Right atrium auricular region (tissue), 2 donors: ENCODE data around the gene LUZP2. TPM values are rescaled to one million over a fixed set of nuclear protein-coding genes. Genes with fewer than 3 reads are reported as not detected.

ENCODE experiments used
- DNase-seq: peaks from one replicate; pipeline ENCODE4 v3.0.0-alpha.2; 2019; ENCODE audit warnings: low spot score
- H3K27ac ChIP-seq, 2 donors: fragments of 200-600 bp; sonication (generic); 1 replicate in 1 of 2; 2 replicates in 1 of 2; pipeline ENCODE4 v1.5.1; 2016 to 2019
- H3K27me3 ChIP-seq, 2 donors: fragments of 200-600 bp; sonication (generic); one replicate each; pipeline versions ENCODE4 v1.5.1 to v1.6.0; 2017 to 2019
- H3K36me3 ChIP-seq: fragments of 200-600 bp; sonication (generic); one replicate; pipeline ENCODE4 v1.5.1; 2016
- H3K4me1 ChIP-seq, 2 donors: fragments of 200-600 bp; sonication (generic); one replicate each; pipeline versions ENCODE4 v1.5.1 to v1.6.0; 2017 to 2019
- H3K4me3 ChIP-seq, 2 donors: fragments of 200-600 bp; sonication (generic); 1 replicate in 1 of 2; 2 replicates in 1 of 2; pipeline ENCODE4 v1.5.1; 2017 to 2019; ENCODE audit warnings: mild to moderate bottlenecking in 1 of 2, moderate library complexity in 1 of 2
- H3K9me3 ChIP-seq, 2 donors: fragments of 200-600 bp; sonication (generic); one replicate each; pipeline ENCODE4 v1.5.1; 2019
- total RNA-seq, 2 donors: library from RNA; depleted of rRNA; stranded (reverse); fragments of >200 nt; gene quantifications; one replicate each; pipeline ENCODE4 v1.1.0, GENCODE V29; 2016
- TF ChIP-seq, protein P1 (sequence below), 2 donors: fragments of 200-600 bp; sonication (generic); IDR thresholded peaks; one replicate each; pipeline ENCODE4 v1.5.1; 2019; ENCODE audit warnings: antibody characterized with exemption in 2 of 2

The LUZP2 gene
- total RNA-seq, 2 donors from 2014 or later: 0.19 TPM; not detected in 1

DNA sequence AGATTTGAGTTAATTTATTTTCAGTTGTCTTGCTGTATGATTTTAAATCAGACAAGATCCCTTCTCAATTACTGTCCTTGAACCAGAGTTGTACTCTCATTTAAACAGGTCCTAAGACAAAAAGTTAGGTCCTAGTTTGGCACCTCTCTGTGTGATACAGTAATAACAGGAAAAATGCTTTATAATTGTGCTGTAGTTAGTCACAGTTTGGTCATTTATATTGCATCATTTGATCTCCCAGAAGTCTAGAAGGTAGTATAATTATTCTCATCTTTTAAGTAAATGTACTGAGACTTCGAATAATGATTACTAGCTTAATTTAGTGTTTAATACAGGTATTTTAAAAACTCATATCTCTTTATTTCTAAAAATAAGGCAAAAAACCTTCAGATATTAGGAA lies 18.1 kb upstream of the LUZP2 start:
- no peaks in the 10 kb centered on the region for H3K36me3 ChIP-seq
- no peak overlapping the region for H3K27ac ChIP-seq
- no peak for DNase-seq
- TF ChIP-seq, protein P1, sequence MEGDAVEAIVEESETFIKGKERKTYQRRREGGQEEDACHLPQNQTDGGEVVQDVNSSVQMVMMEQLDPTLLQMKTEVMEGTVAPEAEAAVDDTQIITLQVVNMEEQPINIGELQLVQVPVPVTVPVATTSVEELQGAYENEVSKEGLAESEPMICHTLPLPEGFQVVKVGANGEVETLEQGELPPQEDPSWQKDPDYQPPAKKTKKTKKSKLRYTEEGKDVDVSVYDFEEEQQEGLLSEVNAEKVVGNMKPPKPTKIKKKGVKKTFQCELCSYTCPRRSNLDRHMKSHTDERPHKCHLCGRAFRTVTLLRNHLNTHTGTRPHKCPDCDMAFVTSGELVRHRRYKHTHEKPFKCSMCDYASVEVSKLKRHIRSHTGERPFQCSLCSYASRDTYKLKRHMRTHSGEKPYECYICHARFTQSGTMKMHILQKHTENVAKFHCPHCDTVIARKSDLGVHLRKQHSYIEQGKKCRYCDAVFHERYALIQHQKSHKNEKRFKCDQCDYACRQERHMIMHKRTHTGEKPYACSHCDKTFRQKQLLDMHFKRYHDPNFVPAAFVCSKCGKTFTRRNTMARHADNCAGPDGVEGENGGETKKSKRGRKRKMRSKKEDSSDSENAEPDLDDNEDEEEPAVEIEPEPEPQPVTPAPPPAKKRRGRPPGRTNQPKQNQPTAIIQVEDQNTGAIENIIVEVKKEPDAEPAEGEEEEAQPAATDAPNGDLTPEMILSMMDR (IDR thresholded peaks at IDR 0.05): no peak
- no peaks in the 10 kb centered on the region for H3K4me1 ChIP-seq
- peaks cover 0 to 10% of the 10 kb centered on the region in 2 donors for H3K9me3 ChIP-seq
- H3K27me3 ChIP-seq: no peaks in the 10 kb centered on the region
- no peak overlapping the region for H3K4me3 ChIP-seq

DNA sequence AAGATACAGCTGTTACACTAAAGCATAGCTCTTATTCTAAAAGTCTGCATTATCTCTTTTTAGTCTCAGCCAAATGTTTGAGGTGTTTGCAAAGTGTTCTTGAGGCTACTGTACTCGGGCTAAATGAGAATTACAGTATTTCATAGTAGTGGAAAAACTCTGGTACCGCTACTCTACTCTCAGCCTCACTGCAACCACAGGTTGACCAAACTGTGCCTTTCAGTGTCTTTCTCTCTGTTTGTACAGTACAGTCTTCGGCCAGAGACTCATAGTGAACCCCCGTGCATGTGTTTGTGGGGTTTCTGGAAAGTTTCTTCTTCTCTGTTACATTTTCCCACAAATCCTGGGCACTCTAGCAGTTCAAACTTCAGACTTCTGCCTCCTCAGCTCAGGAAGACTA lies 7.4 kb upstream of the LUZP2 start:
- no peaks in the 10 kb centered on the region for H3K27me3 ChIP-seq
- DNase-seq: no peak
- no peaks in the 10 kb centered on the region for H3K4me1 ChIP-seq
- TF ChIP-seq, protein P1 (IDR thresholded peaks at IDR 0.05): no peak
- no peak overlapping the region for H3K4me3 ChIP-seq
- no peaks in the 10 kb centered on the region for H3K36me3 ChIP-seq
- no peak overlapping the region for H3K27ac ChIP-seq
- no peaks in the 10 kb centered on the region for H3K9me3 ChIP-seq

DNA sequence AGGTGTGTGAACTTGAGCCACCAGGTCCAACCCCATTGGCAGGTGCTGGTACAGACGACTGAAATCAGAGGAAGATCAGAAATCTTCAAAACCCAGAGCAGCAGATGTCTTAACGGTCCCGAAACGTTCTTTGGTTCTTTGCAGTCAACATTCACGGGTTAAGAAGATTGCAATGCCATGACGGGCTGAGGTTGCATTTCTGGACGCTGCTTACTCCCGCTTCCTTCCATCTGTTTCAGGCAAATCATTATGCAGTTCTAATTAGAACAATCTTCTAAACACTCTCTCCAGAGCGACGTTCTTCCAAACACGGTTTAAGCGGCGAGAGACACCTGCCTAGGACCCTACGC lies 492 bp upstream of the LUZP2 start:
- peak overlapping the region in 1 of 2 donors; percentile 41 for H3K4me3 ChIP-seq
- TF ChIP-seq, protein P1 (IDR thresholded peaks at IDR 0.05): no peak
- no peak overlapping the region for H3K27ac ChIP-seq
- DNase-seq: no peak
- peaks cover 0 to 3% of the 10 kb centered on the region in 2 donors for H3K27me3 ChIP-seq
- no peaks in the 10 kb centered on the region for H3K36me3 ChIP-seq
- no peaks in the 10 kb centered on the region for H3K4me1 ChIP-seq
- H3K9me3 ChIP-seq: no peaks in the 10 kb centered on the region

DNA sequence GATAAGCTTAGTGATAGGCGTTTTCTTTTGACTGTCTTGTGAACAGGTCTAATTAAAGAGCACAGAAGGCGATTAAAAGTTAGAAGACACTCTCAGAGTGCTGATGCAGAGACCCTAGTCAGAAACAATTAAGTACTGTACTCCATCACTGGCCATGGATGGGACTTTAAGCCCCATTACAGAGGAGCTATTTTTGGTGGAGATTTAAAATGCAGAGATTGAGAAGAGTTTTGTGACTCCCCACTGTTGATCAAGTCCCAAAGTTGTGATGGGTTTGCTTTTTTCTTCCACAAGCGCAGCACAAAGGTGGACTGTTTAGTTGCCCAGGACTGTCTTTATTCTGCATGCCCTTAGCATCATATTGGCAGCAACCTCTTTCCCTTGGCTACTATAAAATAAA lies 978 bp downstream of the LUZP2 start:
- H3K9me3 ChIP-seq: no peaks in the 10 kb centered on the region
- TF ChIP-seq, protein P1 (IDR thresholded peaks at IDR 0.05): no peak
- peaks cover 0 to 3% of the 10 kb centered on the region in 2 donors for H3K27me3 ChIP-seq
- no peaks in the 10 kb centered on the region for H3K36me3 ChIP-seq
- H3K4me1 ChIP-seq: no peaks in the 10 kb centered on the region
- no peak overlapping the region for H3K4me3 ChIP-seq
- no peak overlapping the region for H3K27ac ChIP-seq
- DNase-seq: no peak

DNA sequence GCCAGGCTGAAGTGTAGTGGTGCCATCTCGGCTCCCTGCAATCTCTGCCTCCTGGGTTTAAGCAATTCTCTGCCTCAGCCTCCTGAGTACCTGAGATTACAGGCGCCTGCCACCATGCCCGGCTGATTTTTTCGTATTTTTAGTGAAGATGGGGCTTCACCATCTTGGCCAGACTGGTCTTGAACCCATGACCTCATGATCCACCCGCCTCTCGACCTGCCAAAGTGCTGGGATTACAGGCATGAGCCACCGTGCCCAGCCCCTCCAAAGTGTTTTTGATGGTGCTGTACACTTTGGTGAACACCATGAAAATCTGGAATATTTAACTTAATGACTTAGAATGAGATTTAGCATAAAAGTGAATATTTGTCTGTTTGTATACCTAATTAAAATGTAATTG lies 5.6 kb downstream of the LUZP2 start:
- Histone ChIP-seq H3K27ac (no peak overlapping the region), H3K4me1 (no peaks in the 10 kb centered on the region), H3K4me3 (no peak overlapping the region), H3K9me3 (no peaks in the 10 kb centered on the region), H3K27me3 (no peaks in the 10 kb centered on the region), H3K36me3 (no peaks in the 10 kb centered on the region)
- no peak for DNase-seq
- TF ChIP-seq, protein P1 (IDR thresholded peaks at IDR 0.05): no peak

DNA sequence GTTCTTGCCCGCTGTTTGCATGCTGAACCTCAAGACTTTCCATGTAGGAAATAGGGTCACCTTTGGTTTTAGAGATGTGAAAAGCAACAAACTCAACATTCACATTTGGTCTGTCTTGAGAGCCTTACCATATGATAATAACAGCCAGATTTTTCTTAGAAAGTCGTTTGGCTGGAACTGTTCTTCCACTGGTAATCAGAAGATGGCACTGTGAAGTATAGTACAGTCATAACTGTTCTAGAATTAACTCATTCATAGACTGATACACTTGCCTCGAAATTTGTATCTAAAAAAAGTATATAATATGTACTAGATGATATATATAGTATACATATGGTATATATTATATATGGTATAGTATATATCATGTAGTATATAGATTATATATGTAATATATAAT lies 12.3 kb downstream of the LUZP2 start:
- no peaks in the 10 kb centered on the region for H3K27me3 ChIP-seq
- no peak for DNase-seq
- H3K36me3 ChIP-seq: no peaks in the 10 kb centered on the region
- H3K27ac ChIP-seq: no peak overlapping the region
- H3K9me3 ChIP-seq: no peaks in the 10 kb centered on the region
- H3K4me1 ChIP-seq: no peaks in the 10 kb centered on the region
- no peak overlapping the region for H3K4me3 ChIP-seq
- TF ChIP-seq, protein P1 (IDR thresholded peaks at IDR 0.05): no peak
